Effector memory CD8-positive, alpha-beta T cell (primary cell): ENCODE measurements around the gene PSMD8.

Experiments used
- ATAC-seq: fragments of 150-1000 bp; cut with Tn5 transposase; replicated peaks from 2 replicates; pipeline ENCODE4 v1.10.0; 2021; ENCODE audit warnings: mild to moderate bottlenecking, moderate library complexity
- DNase-seq, 3 experiments: peaks; one replicate each; pipeline ENCODE4 v3.0.0; 2021
- H3K27ac Mint-ChIP-seq, 2 donors: one replicate each; pipeline ENCODE4 v1.8.0; 2022; ENCODE audit warnings: mild to moderate bottlenecking in 2 of 2, mixed read lengths in 2 of 2, moderate library complexity in 2 of 2
- H3K27me3 Mint-ChIP-seq, 2 donors: one replicate each; pipeline ENCODE4 v1.8.0; 2022; ENCODE audit warnings: mixed read lengths in 2 of 2
- H3K36me3 Mint-ChIP-seq: one replicate; pipeline ENCODE4 v1.8.0; 2022; ENCODE audit warnings: mild to moderate bottlenecking, moderate library complexity, mixed read lengths; ENCODE audit not compliant: insufficient read depth
- H3K4me1 Mint-ChIP-seq, 2 donors: one replicate each; pipeline ENCODE4 v1.8.0; 2022; ENCODE audit warnings: low read depth in 2 of 2, mixed read lengths in 2 of 2
- H3K4me3 Mint-ChIP-seq, 2 donors: one replicate each; pipeline ENCODE4 v1.8.0; 2022; ENCODE audit warnings: mild to moderate bottlenecking in 2 of 2, mixed read lengths in 2 of 2, moderate library complexity in 2 of 2
- H3K9me3 Mint-ChIP-seq, 2 donors: one replicate each; pipeline ENCODE4 v1.8.0; 2022; ENCODE audit warnings: mixed read lengths in 2 of 2

PSMD8 gene

DNA sequence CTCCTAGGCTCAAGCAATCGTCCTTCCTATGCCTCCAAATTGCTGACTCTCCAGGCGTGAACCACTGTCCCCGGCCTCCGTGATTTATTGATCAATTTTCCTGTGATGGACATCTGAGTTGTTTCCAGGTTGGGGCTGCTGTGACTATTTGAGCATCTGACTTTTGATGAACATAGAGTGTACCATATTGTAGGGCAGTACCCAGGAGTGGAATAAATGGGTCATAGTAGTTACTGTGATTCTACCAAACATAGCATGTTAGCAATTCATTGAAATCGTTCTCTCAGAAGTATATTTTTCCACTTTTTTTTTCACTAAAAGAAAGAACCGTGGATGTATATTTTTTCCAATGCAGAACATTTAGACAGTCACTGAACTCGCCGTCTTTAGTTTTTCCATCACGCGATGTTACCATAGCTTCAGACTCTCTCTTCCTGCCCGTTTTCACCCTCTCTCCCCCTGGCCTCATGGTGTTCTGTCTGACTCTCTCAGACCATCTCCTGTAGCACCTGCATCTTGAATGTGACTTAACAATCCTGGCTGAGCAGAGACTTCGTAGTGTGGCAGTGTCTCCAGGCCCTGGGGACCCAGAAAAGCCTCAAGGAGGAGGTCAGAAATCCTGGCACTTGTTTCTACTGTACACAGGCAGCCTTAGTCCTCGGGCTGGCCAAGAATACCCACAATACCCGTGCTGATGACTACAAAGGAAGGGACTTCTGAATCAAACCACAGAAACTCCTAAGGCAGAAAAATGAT is 54.9 kb downstream of the PSMD8 start:
- H3K4me1 Mint-ChIP-seq = peaks cover 9 to 13% of the 10 kb centered on the region in 2 donors
- H3K27ac Mint-ChIP-seq = no peak overlapping the region
- H3K36me3 Mint-ChIP-seq = peaks cover 3% of the 10 kb centered on the region
- no peak overlapping the region for H3K4me3 Mint-ChIP-seq
- peaks cover 17 to 26% of the 10 kb centered on the region in 2 donors for H3K27me3 Mint-ChIP-seq
- DNase-seq = no peak
- ATAC-seq = no peak
- H3K9me3 Mint-ChIP-seq = no peaks in the 10 kb centered on the region

DNA sequence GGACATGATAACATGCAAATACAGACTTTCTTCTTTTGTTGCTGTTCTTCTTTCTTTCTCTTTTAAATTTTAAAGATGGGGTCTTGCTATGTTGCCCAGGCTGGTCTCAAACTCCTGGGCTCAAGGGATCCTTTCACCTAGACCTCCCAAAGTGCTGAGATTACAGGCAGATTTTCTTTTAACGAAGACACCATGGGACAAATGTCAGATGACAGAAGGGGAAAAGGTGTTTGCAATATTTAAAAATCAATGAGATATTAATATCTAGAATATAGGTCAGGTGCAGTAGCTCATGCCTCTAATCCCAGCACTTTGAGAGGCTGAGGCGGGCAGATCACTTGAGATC is 55.4 kb downstream of the PSMD8 start:
- peaks cover 3% of the 10 kb centered on the region for H3K36me3 Mint-ChIP-seq
- H3K9me3 Mint-ChIP-seq = no peaks in the 10 kb centered on the region
- H3K4me3 Mint-ChIP-seq = no peak overlapping the region
- peaks cover 12 to 16% of the 10 kb centered on the region in 2 donors for H3K4me1 Mint-ChIP-seq
- no peak overlapping the region for H3K27ac Mint-ChIP-seq
- ATAC-seq (no peak), DNase-seq (no peak)
- peaks cover 17 to 31% of the 10 kb centered on the region in 2 donors for H3K27me3 Mint-ChIP-seq

DNA sequence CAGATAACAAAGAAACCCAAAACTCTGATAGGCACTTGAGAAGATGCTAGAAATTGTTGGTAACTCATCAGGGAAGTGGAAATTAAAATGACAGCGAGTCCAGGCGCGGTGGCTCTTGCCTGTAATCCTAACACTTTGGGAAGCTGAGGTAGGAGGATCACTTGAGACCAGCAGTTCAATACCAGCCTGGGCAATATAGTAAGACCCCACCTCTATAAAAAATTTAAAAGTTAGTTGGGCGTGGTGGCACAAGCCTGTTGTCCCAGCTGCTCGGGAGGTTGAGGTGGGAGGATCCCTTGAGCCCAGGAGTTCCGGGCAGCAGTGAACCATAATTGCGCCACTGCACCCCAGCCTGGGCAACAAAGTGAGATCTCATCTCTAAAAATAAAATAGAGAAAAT is 56.6 kb downstream of the PSMD8 start:
- H3K9me3 Mint-ChIP-seq = no peaks in the 10 kb centered on the region
- H3K4me1 Mint-ChIP-seq = peaks cover 12 to 16% of the 10 kb centered on the region in 2 donors
- ATAC-seq = no peak
- peaks cover 23 to 36% of the 10 kb centered on the region in 2 donors for H3K27me3 Mint-ChIP-seq
- peaks cover 3% of the 10 kb centered on the region for H3K36me3 Mint-ChIP-seq
- no peak overlapping the region for H3K4me3 Mint-ChIP-seq
- DNase-seq = no peak
- no peak overlapping the region for H3K27ac Mint-ChIP-seq

DNA sequence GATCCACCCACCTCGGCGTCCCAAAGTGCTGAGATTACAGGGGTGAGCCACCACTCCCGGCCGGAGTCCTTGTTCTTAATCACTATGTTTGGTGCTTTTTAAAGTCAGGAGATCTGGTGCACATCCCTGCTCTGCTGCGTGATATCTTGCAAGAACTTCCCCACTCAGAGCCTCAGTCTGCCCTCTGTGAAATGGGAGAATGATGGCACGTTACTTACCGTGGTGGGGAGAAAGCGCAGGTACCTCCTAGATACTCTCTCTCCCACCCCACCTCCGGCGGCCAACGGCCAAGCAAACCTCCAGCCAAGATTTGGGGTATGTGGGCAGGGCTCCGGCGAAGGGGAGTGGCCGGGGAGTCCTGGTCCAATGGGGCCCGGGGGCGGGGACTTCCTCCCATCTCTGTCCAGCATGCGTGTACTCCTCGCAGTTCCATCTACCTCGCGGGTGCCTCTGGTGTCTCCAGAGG is 58.9 kb downstream of the PSMD8 start, which contains the start of gene RYR1:
Gene RYR1, plus strand, starts transcription at position 424 of the 466 bp plus-strand sequence. CDS start 139 bp downstream, outside the sequence.
- peak; percentile 69 for ATAC-seq
- peaks cover 9 to 12% of the 10 kb centered on the region in 2 donors for H3K4me1 Mint-ChIP-seq
- H3K36me3 Mint-ChIP-seq = peaks cover 3% of the 10 kb centered on the region
- peaks cover 21 to 57% of the 10 kb centered on the region in 2 donors for H3K27me3 Mint-ChIP-seq
- peak within 1 kb of the TSS; percentile 46 to 64 for H3K4me3 Mint-ChIP-seq
- no peaks in the 10 kb centered on the region for H3K9me3 Mint-ChIP-seq
- H3K27ac Mint-ChIP-seq = peak within 1 kb of the TSS in 1 of 2 donors; percentile 75
- DNase-seq = no peak
